ENCODE data around the gene TP53. TPM values are rescaled to one million over a fixed set of nuclear protein-coding genes. Genes with fewer than 3 reads are reported as not detected.

Gene TP53
- polyA plus RNA-seq, 2 of the 4 experiments (the other 2 are of a cell fraction): 59.4 to 65.9 TPM

DNA sequence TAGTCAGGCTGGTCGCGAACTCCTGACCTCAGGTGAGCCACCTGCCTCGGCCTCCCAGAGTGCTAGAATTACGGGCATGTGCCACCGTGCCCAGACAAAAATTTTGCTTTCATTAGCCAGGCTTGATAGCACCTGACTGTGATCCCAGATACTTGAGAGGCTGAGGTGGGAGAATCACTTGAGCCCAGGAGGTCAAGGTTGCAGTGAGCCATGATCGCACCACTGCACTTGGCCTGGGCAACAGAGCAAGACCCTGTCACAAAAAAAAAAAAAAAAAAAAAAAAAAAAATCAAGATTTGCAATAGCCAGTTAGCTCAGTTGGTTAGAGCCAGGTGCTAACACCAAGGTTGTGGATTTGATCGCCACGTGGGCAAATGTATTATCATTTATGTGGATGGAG, 66.5 kb downstream of the TP53 start:
- H3K27ac ChIP-seq: no peak overlapping the region
- CTCF ChIA-PET: interaction anchor here (1.0 to 14.2 kb wide), 5 partner anchors 13 to 96 kb away, joined by 3 to 130 read pairs (median 8); partner anchors contain the start of genes DNAH2, SHBG and TP53
- no peak overlapping the region for H3K4me3 ChIP-seq
- no peak overlapping the region for H3K4me2 ChIP-seq
- POLR2A ChIA-PET: interaction anchor here (1.0 kb wide), 1 partner anchor 37 kb away, joined by 5 read pairs; the partner anchor contains the start of gene MPDU1
- ATAC-seq (no peak), FAIRE-seq (no peak), DNase-seq (ENCODE audit: low read depth in 1 of 2, low spot score in 1 of 2) (no peak)
- H3K4me1 ChIP-seq: no peaks in the 10 kb centered on the region
- no peaks in the 10 kb centered on the region for H3K9me3 ChIP-seq
- no peak for TF ChIP-seq NR3C1 (IDR thresholded peaks at IDR 0.05)
- TF ChIP-seq, protein P1, sequence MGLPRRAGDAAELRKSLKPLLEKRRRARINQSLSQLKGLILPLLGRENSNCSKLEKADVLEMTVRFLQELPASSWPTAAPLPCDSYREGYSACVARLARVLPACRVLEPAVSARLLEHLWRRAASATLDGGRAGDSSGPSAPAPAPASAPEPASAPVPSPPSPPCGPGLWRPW (IDR thresholded peaks at IDR 0.05): no peak
- TF ChIP-seq, protein P2, sequence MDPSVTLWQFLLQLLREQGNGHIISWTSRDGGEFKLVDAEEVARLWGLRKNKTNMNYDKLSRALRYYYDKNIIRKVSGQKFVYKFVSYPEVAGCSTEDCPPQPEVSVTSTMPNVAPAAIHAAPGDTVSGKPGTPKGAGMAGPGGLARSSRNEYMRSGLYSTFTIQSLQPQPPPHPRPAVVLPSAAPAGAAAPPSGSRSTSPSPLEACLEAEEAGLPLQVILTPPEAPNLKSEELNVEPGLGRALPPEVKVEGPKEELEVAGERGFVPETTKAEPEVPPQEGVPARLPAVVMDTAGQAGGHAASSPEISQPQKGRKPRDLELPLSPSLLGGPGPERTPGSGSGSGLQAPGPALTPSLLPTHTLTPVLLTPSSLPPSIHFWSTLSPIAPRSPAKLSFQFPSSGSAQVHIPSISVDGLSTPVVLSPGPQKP (IDR thresholded peaks at IDR 0.05; ENCODE audit: low read depth, low read length): no peak
- TF ChIP-seq RAD21 (conservative IDR thresholded peaks at IDR 0.05 in 1 of 2, IDR thresholded peaks at IDR 0.05 in 1 of 2): no peak
- no peak for TF ChIP-seq JUN (IDR thresholded peaks at IDR 0.05)
- no peak for TF ChIP-seq RFX5 (IDR thresholded peaks at IDR 0.05)
- WGBS (ENCODE audit: missing lambda C conversion rate): 85% methylated on average over 8 of the region's 8 CpGs

DNA sequence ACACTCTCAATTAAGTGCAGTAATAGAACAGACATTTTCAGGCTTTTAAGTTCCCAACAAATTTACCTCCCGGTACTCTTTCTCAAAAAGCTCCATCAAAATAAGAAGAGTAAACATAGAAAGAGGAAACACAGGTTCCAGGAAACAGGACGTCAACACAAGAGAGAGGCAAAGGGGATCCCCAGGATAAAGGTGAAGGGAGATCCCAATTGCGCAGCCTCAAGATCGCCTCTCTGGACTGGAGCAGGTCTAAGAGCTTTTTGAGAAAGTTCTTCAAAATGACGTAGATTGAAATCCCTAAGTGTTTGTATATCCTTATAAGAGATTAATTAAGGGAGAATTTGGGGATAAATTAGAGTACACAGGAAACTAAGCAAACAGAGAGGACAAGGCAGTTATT, 68.7 kb downstream of the TP53 start:
- H3K27ac ChIP-seq: no peak overlapping the region
- H3K4me3 ChIP-seq: no peak overlapping the region
- no peak for ATAC-seq
- ChIA-PET POLR2A (interaction anchor here (0.6 kb wide), 1 partner anchor 104 kb away, joined by 5 read pairs; no protein-coding TSS in a partner anchor), CTCF (interaction anchor here (0.7 to 14.2 kb wide), 7 partner anchors 8 to 69 kb away, joined by 3 to 130 read pairs (median 9); partner anchors contain the start of genes SAT2, SHBG, TP53 and WRAP53)
- no peak for FAIRE-seq
- no peaks in the 10 kb centered on the region for H3K9me3 ChIP-seq
- H3K4me1 ChIP-seq: no peaks in the 10 kb centered on the region
- TF ChIP-seq SREBF2 (IDR thresholded peaks at IDR 0.05): no peak
- 79% methylated on average over 5 of the region's 5 CpGs for WGBS (ENCODE audit: missing lambda C conversion rate)
- no peak overlapping the region for H3K4me2 ChIP-seq
- DNase-seq (ENCODE audit: low read depth in 1 of 2, low spot score in 1 of 2): no peak

Other genes starting within 250 kb of the TP53 start
- gene FGF11, start 248.0 kb downstream of the TP53 start, polyA plus RNA-seq (2011; rRNA removed): 1.4 and 1.9 TPM in 2 replicates
- 1.1 to 1.8 TPM (median 1.5 TPM) in 3 replicates for gene FGF11, start 248.0 kb downstream of the TP53 start, polyA plus RNA-seq (2017; fragmentation: RNase III; extraction: RNeasy Plus Mini Kit Qiagen cat#74134 plus additional on column Dnase treatment)
- gene CHRNB1, start 242.4 kb downstream of the TP53 start, polyA plus RNA-seq (2011; rRNA removed): 6.5 and 6.9 TPM in 2 replicates
- 6.2 to 8.4 TPM (median 8.0 TPM) in 3 replicates for gene CHRNB1, start 242.4 kb downstream of the TP53 start, polyA plus RNA-seq (2017; fragmentation: RNase III; extraction: RNeasy Plus Mini Kit Qiagen cat#74134 plus additional on column Dnase treatment)
- gene ZBTB4, start 207.9 kb downstream of the TP53 start, polyA plus RNA-seq (2011; rRNA removed): 14.4 and 18.2 TPM in 2 replicates
- gene ZBTB4, start 207.9 kb downstream of the TP53 start, polyA plus RNA-seq (2017; fragmentation: RNase III; extraction: RNeasy Plus Mini Kit Qiagen cat#74134 plus additional on column Dnase treatment): 24.4 to 29.5 TPM (median 28.2 TPM) in 3 replicates
- not detected in 2 replicates for gene SLC35G6, start 206.0 kb downstream of the TP53 start, polyA plus RNA-seq (2011; rRNA removed)
- not detected in 3 replicates for gene SLC35G6, start 206.0 kb downstream of the TP53 start, polyA plus RNA-seq (2017; fragmentation: RNase III; extraction: RNeasy Plus Mini Kit Qiagen cat#74134 plus additional on column Dnase treatment)
- gene POLR2A, start 203.1 kb downstream of the TP53 start, polyA plus RNA-seq (2011; rRNA removed): 22.8 and 57.1 TPM in 2 replicates
- 65.6 to 69.6 TPM (median 67.4 TPM) in 3 replicates for gene POLR2A, start 203.1 kb downstream of the TP53 start, polyA plus RNA-seq (2017; fragmentation: RNase III; extraction: RNeasy Plus Mini Kit Qiagen cat#74134 plus additional on column Dnase treatment)
- 11.9 and 12.4 TPM in 2 replicates for gene TNFSF12, start 138.4 kb downstream of the TP53 start, polyA plus RNA-seq (2011; rRNA removed)
- 7.9 to 9.9 TPM (median 9.7 TPM) in 3 replicates for gene TNFSF12, start 138.4 kb downstream of the TP53 start, polyA plus RNA-seq (2017; fragmentation: RNase III; extraction: RNeasy Plus Mini Kit Qiagen cat#74134 plus additional on column Dnase treatment)
- 1.0 TPM in 2 replicates for gene TNFSF13, start 128.7 kb downstream of the TP53 start, polyA plus RNA-seq (2011; rRNA removed)
- 0.41 to 0.78 TPM (median 0.61 TPM) in 3 replicates for gene TNFSF13, start 128.7 kb downstream of the TP53 start, polyA plus RNA-seq (2017; fragmentation: RNase III; extraction: RNeasy Plus Mini Kit Qiagen cat#74134 plus additional on column Dnase treatment)
- 150 and 165 TPM in 2 replicates for gene SENP3, start 125.6 kb downstream of the TP53 start, polyA plus RNA-seq (2011; rRNA removed)
- 104 to 119 TPM (median 114 TPM) in 3 replicates for gene SENP3, start 125.6 kb downstream of the TP53 start, polyA plus RNA-seq (2017; fragmentation: RNase III; extraction: RNeasy Plus Mini Kit Qiagen cat#74134 plus additional on column Dnase treatment)
- gene CD68, start 107.9 kb downstream of the TP53 start, polyA plus RNA-seq (2011; rRNA removed): 14.9 and 17.7 TPM in 2 replicates
- gene CD68, start 107.9 kb downstream of the TP53 start, polyA plus RNA-seq (2017; fragmentation: RNase III; extraction: RNeasy Plus Mini Kit Qiagen cat#74134 plus additional on column Dnase treatment): 6.5 to 11.6 TPM (median 9.8 TPM) in 3 replicates
- gene MPDU1, start 103.6 kb downstream of the TP53 start, polyA plus RNA-seq (2011; rRNA removed): 148 and 204 TPM in 2 replicates
- 126 to 134 TPM (median 127 TPM) in 3 replicates for gene MPDU1, start 103.6 kb downstream of the TP53 start, polyA plus RNA-seq (2017; fragmentation: RNase III; extraction: RNeasy Plus Mini Kit Qiagen cat#74134 plus additional on column Dnase treatment)
- gene SOX15, start 97.4 kb downstream of the TP53 start, polyA plus RNA-seq (2011; rRNA removed): 0.05 and 0.11 TPM in 2 replicates
- 0.19 to 0.30 TPM (median 0.22 TPM) in 3 replicates for gene SOX15, start 97.4 kb downstream of the TP53 start, polyA plus RNA-seq (2017; fragmentation: RNase III; extraction: RNeasy Plus Mini Kit Qiagen cat#74134 plus additional on column Dnase treatment)
- gene FXR2, start 72.6 kb downstream of the TP53 start, polyA plus RNA-seq (2011; rRNA removed): 40.7 and 45.3 TPM in 2 replicates
- gene FXR2, start 72.6 kb downstream of the TP53 start, polyA plus RNA-seq (2017; fragmentation: RNase III; extraction: RNeasy Plus Mini Kit Qiagen cat#74134 plus additional on column Dnase treatment): 38.9 to 45.2 TPM (median 42.9 TPM) in 3 replicates
- gene SAT2, start 59.7 kb downstream of the TP53 start, polyA plus RNA-seq (2011; rRNA removed): 38.1 and 44.4 TPM in 2 replicates
- 59.8 to 76.3 TPM (median 70.1 TPM) in 3 replicates for gene SAT2, start 59.7 kb downstream of the TP53 start, polyA plus RNA-seq (2017; fragmentation: RNase III; extraction: RNeasy Plus Mini Kit Qiagen cat#74134 plus additional on column Dnase treatment)
- gene SHBG, start 57.4 kb downstream of the TP53 start, polyA plus RNA-seq (2011; rRNA removed): 0.31 and 0.34 TPM in 2 replicates
- 0.37 to 0.63 TPM (median 0.50 TPM) in 3 replicates for gene SHBG, start 57.4 kb downstream of the TP53 start, polyA plus RNA-seq (2017; fragmentation: RNase III; extraction: RNeasy Plus Mini Kit Qiagen cat#74134 plus additional on column Dnase treatment)
- 0.16 and 0.20 TPM in 2 replicates for gene ATP1B2, start 36.6 kb downstream of the TP53 start, polyA plus RNA-seq (2011; rRNA removed)
- 0.05 to 0.26 TPM (median 0.10 TPM) in 3 replicates for gene ATP1B2, start 36.6 kb downstream of the TP53 start, polyA plus RNA-seq (2017; fragmentation: RNase III; extraction: RNeasy Plus Mini Kit Qiagen cat#74134 plus additional on column Dnase treatment)
- 15.9 and 17.4 TPM in 2 replicates for gene WRAP53, start 987 bp upstream of the TP53 start, polyA plus RNA-seq (2011; rRNA removed)
- gene WRAP53, start 987 bp upstream of the TP53 start, polyA plus RNA-seq (2017; fragmentation: RNase III; extraction: RNeasy Plus Mini Kit Qiagen cat#74134 plus additional on column Dnase treatment): 33.8 to 34.0 TPM (median 33.9 TPM) in 3 replicates
- 1.9 and 2.1 TPM in 2 replicates for gene EFNB3, start 17.7 kb upstream of the TP53 start, polyA plus RNA-seq (2011; rRNA removed)
- 0.96 to 1.9 TPM (median 1.7 TPM) in 3 replicates for gene EFNB3, start 17.7 kb upstream of the TP53 start, polyA plus RNA-seq (2017; fragmentation: RNase III; extraction: RNeasy Plus Mini Kit Qiagen cat#74134 plus additional on column Dnase treatment)
- 0.08 TPM in 2 replicates for gene DNAH2, start 30.3 kb upstream of the TP53 start, polyA plus RNA-seq (2011; rRNA removed)
- 0.01 to 0.05 TPM (median 0.03 TPM) in 3 replicates for gene DNAH2, start 30.3 kb upstream of the TP53 start, polyA plus RNA-seq (2017; fragmentation: RNase III; extraction: RNeasy Plus Mini Kit Qiagen cat#74134 plus additional on column Dnase treatment)
- 1.3 and 3.3 TPM in 2 replicates for gene KDM6B, start 146.7 kb upstream of the TP53 start, polyA plus RNA-seq (2011; rRNA removed)
- gene KDM6B, start 146.7 kb upstream of the TP53 start, polyA plus RNA-seq (2017; fragmentation: RNase III; extraction: RNeasy Plus Mini Kit Qiagen cat#74134 plus additional on column Dnase treatment): 7.6 to 10.2 TPM (median 8.8 TPM) in 3 replicates
- 0.48 and 0.57 TPM in 2 replicates for gene TMEM88, start 167.6 kb upstream of the TP53 start, polyA plus RNA-seq (2011; rRNA removed)
- gene TMEM88, start 167.6 kb upstream of the TP53 start, polyA plus RNA-seq (2017; fragmentation: RNase III; extraction: RNeasy Plus Mini Kit Qiagen cat#74134 plus additional on column Dnase treatment): 0.17 to 0.73 TPM (median 0.33 TPM) in 3 replicates
- gene NAA38, start 170.1 kb upstream of the TP53 start, polyA plus RNA-seq (2011; rRNA removed): 98.9 and 102 TPM in 2 replicates
- 268 to 287 TPM (median 275 TPM) in 3 replicates for gene NAA38, start 170.1 kb upstream of the TP53 start, polyA plus RNA-seq (2017; fragmentation: RNase III; extraction: RNeasy Plus Mini Kit Qiagen cat#74134 plus additional on column Dnase treatment)
- gene CYB5D1, start 170.5 kb upstream of the TP53 start, polyA plus RNA-seq (2011; rRNA removed): 17.7 and 20.4 TPM in 2 replicates
- 26.4 to 28.2 TPM (median 28.1 TPM) in 3 replicates for gene CYB5D1, start 170.5 kb upstream of the TP53 start, polyA plus RNA-seq (2017; fragmentation: RNase III; extraction: RNeasy Plus Mini Kit Qiagen cat#74134 plus additional on column Dnase treatment)
- gene CHD3, start 201.3 kb upstream of the TP53 start, polyA plus RNA-seq (2011; rRNA removed): 56.3 and 69.7 TPM in 2 replicates
- gene CHD3, start 201.3 kb upstream of the TP53 start, polyA plus RNA-seq (2017; fragmentation: RNase III; extraction: RNeasy Plus Mini Kit Qiagen cat#74134 plus additional on column Dnase treatment): 88.0 to 113 TPM (median 111 TPM) in 3 replicates
- 2.1 and 2.4 TPM in 2 replicates for gene RNF227, start 228.8 kb upstream of the TP53 start, polyA plus RNA-seq (2011; rRNA removed)
- 1.7 to 4.1 TPM (median 3.7 TPM) in 3 replicates for gene RNF227, start 228.8 kb upstream of the TP53 start, polyA plus RNA-seq (2017; fragmentation: RNase III; extraction: RNeasy Plus Mini Kit Qiagen cat#74134 plus additional on column Dnase treatment)
- 2.4 and 2.7 TPM in 2 replicates for gene KCNAB3, start 242.4 kb upstream of the TP53 start, polyA plus RNA-seq (2011; rRNA removed)
- 3.2 to 4.8 TPM (median 3.4 TPM) in 3 replicates for gene KCNAB3, start 242.4 kb upstream of the TP53 start, polyA plus RNA-seq (2017; fragmentation: RNase III; extraction: RNeasy Plus Mini Kit Qiagen cat#74134 plus additional on column Dnase treatment)
- 200 and 204 TPM in 2 replicates for gene TRAPPC1, start 244.5 kb upstream of the TP53 start, polyA plus RNA-seq (2011; rRNA removed)
- 314 to 336 TPM (median 328 TPM) in 3 replicates for gene TRAPPC1, start 244.5 kb upstream of the TP53 start, polyA plus RNA-seq (2017; fragmentation: RNase III; extraction: RNeasy Plus Mini Kit Qiagen cat#74134 plus additional on column Dnase treatment)
- 23.2 and 28.3 TPM in 2 replicates for gene CNTROB, start 244.7 kb upstream of the TP53 start, polyA plus RNA-seq (2011; rRNA removed)
- gene CNTROB, start 244.7 kb upstream of the TP53 start, polyA plus RNA-seq (2017; fragmentation: RNase III; extraction: RNeasy Plus Mini Kit Qiagen cat#74134 plus additional on column Dnase treatment): 56.4 to 59.4 TPM (median 57.0 TPM) in 3 replicates

All from A549 (cell line).